HCEC 1CT (cell line): ENCODE results near the gene BAG1.

Source experiments
- DNase-seq: peaks from one replicate; pipeline ENCODE4 v3.0.0-alpha.2; 2017

Gene BAG1

GRCh38 chr9:33239921-33240320 is 24.6 kb downstream of the BAG1 start, which contains the start of gene SPINK4:
Gene SPINK4, plus strand, starts transcription at chr9:33240167. Its CDS starts 42 bp downstream, at chr9:33240209.
- no peak for DNase-seq

GRCh38 chr9:33236571-33236970 is 27.9 kb downstream of the BAG1 start:
- DNase-seq: no peak

- DNase-seq: peak; percentile 52
Measured at GRCh38 chr9:33234511-33235467, 29.7 kb downstream of the BAG1 start.

GRCh38 chr9:33233626-33234342 is 30.7 kb downstream of the BAG1 start:
- DNase-seq: peak; percentile 89

- DNase-seq: no peak
Measured at GRCh38 chr9:33232815-33233214, 31.7 kb downstream of the BAG1 start.

- no peak for DNase-seq
Measured at GRCh38 chr9:33231623-33231942, 32.9 kb downstream of the BAG1 start.

- DNase-seq: no peak
Measured at GRCh38 chr9:33230756-33231622, 33.5 kb downstream of the BAG1 start.

GRCh38 chr9:33229359-33230114 is 35.0 kb downstream of the BAG1 start:
- no peak for DNase-seq

- no peak for DNase-seq
Measured at GRCh38 chr9:33228606-33229005, 35.9 kb downstream of the BAG1 start.

GRCh38 chr9:33227741-33228140 is 36.8 kb downstream of the BAG1 start:
- no peak for DNase-seq

- DNase-seq: no peak
Measured at GRCh38 chr9:33227008-33227398, 37.5 kb downstream of the BAG1 start.

- DNase-seq: peak; percentile 80
Measured at GRCh38 chr9:33225319-33226147, 39.0 kb downstream of the BAG1 start.

- no peak for DNase-seq
Measured at GRCh38 chr9:33223696-33224095, 40.8 kb downstream of the BAG1 start.

GRCh38 chr9:33222031-33222430 is 42.5 kb downstream of the BAG1 start:
- DNase-seq: no peak

GRCh38 chr9:33221568-33221884 is 43.0 kb downstream of the BAG1 start:
- no peak for DNase-seq

GRCh38 chr9:33220681-33221567 is 43.6 kb downstream of the BAG1 start:
- no peak for DNase-seq

- DNase-seq: no peak
Measured at GRCh38 chr9:33211695-33212393, 52.7 kb downstream of the BAG1 start.

- DNase-seq: no peak
Measured at GRCh38 chr9:33210006-33210715, 54.3 kb downstream of the BAG1 start.

- no peak for DNase-seq
Measured at GRCh38 chr9:33209394-33209793, 55.1 kb downstream of the BAG1 start.
